WTC11 (cell line): ENCODE results near the gene HCFC2. TPM values are rescaled to one million over a fixed set of nuclear protein-coding genes. Genes with fewer than 3 reads are reported as not detected.

Source experiments
- ATAC-seq: fragments of 200-7000 bp; cut with Tn5 transposase; 2 replicates; pipeline ENCODE4 v1.10.0; 2021; ENCODE audit warnings: mild to moderate bottlenecking, moderate library complexity
- CTCF ChIA-PET: fragments of 300-600 bp; sonication (Branson Sonifier 250); formaldehyde crosslinking; loops from one replicate; lab custom pipeline; 2021; ENCODE audit warnings: antibody characterized with exemption; lab: Charles Lee
- POLR2A ChIA-PET: fragments of 350-600 bp; sonication (Branson Sonifier 250); formaldehyde crosslinking; loops from one replicate; lab custom pipeline; 2021; ENCODE audit warnings: antibody characterized with exemption; lab: Charles Lee
- DNase-seq: peaks from one replicate; pipeline ENCODE4 v3.0.0; 2021; ENCODE audit warnings: low spot score
- H3K27ac Mint-ChIP-seq: 2 replicates; pipeline ENCODE4 v1.8.0; 2021; ENCODE audit warnings: mixed read lengths
- H3K27me3 Mint-ChIP-seq: 2 replicates; pipeline ENCODE4 v1.8.0; 2021; ENCODE audit warnings: low read depth, mild to moderate bottlenecking, moderate library complexity, mixed read lengths
- H3K36me3 Mint-ChIP-seq: 2 replicates; pipeline ENCODE4 v1.8.0; 2021; ENCODE audit warnings: mixed read lengths
- H3K4me1 Mint-ChIP-seq: 2 replicates; pipeline ENCODE4 v1.8.0; 2022; ENCODE audit warnings: mixed read lengths
- H3K4me3 Mint-ChIP-seq: 2 replicates; pipeline ENCODE4 v1.8.0; 2021; ENCODE audit warnings: mild to moderate bottlenecking, moderate library complexity, mixed read lengths
- H3K9me3 Mint-ChIP-seq: 2 replicates; pipeline ENCODE4 v1.8.0; 2021; ENCODE audit warnings: mixed read lengths
- CBFB ChIP-seq: sonication (generic); formaldehyde crosslinking; IDR thresholded peaks from 2 replicates; pipeline ENCODE4 v1.8.1; 2022; ENCODE audit warnings: mild to moderate bottlenecking, low read depth, missing genetic modification reagents
- E2F1 ChIP-seq: sonication (generic); formaldehyde crosslinking; IDR thresholded peaks from 2 replicates; pipeline ENCODE4 v1.8.0; 2022; ENCODE audit warnings: mild to moderate bottlenecking, missing genetic modification reagents
- FOXK1 ChIP-seq: sonication (generic); formaldehyde crosslinking; IDR thresholded peaks from 2 replicates; pipeline ENCODE4 v1.8.0; 2022; ENCODE audit warnings: mild to moderate bottlenecking, moderate library complexity, missing genetic modification reagents
- GABPB1 ChIP-seq: sonication (generic); formaldehyde crosslinking; IDR thresholded peaks from 2 replicates; pipeline ENCODE4 v1.8.1; 2023; ENCODE audit warnings: mild to moderate bottlenecking, missing genetic modification reagents
- JAZF1 ChIP-seq: fragments of 250-450 bp; sonication (Bioruptor Pico); IDR thresholded peaks from 2 replicates; pipeline ENCODE4 v1.9.0; 2021; ENCODE audit warnings: moderate library complexity, mild to moderate bottlenecking, inconsistent platforms
- JUN ChIP-seq: sonication (generic); formaldehyde crosslinking; IDR thresholded peaks from 2 replicates; pipeline ENCODE4 v1.8.0; 2023; ENCODE audit warnings: mild to moderate bottlenecking, missing genetic modification reagents
- MLX ChIP-seq: sonication (generic); formaldehyde crosslinking; IDR thresholded peaks from 2 replicates; pipeline ENCODE4 v1.8.1; 2023; ENCODE audit warnings: mild to moderate bottlenecking, missing genetic modification reagents, moderate library complexity
- MXD4 ChIP-seq: fragments of 250-450 bp; sonication (Bioruptor Pico); IDR thresholded peaks from 2 replicates; pipeline ENCODE4 v1.8.0; 2021; ENCODE audit warnings: mild to moderate bottlenecking, moderate library complexity, borderline replicate concordance
- MYBL2 ChIP-seq: sonication (generic); formaldehyde crosslinking; IDR thresholded peaks from 2 replicates; pipeline ENCODE4 v1.8.1; 2023; ENCODE audit warnings: mild to moderate bottlenecking, moderate library complexity, missing genetic modification reagents
- NR2C2 ChIP-seq: sonication (generic); formaldehyde crosslinking; IDR thresholded peaks from 2 replicates; pipeline ENCODE4 v1.8.0; 2022; ENCODE audit warnings: mild to moderate bottlenecking, missing genetic modification reagents
- PREB ChIP-seq: sonication (generic); formaldehyde crosslinking; IDR thresholded peaks from 2 replicates; pipeline ENCODE4 v1.8.1; 2022; ENCODE audit warnings: mild to moderate bottlenecking, missing genetic modification reagents, moderate library complexity, borderline replicate concordance
- PRRX2 ChIP-seq: fragments of 250-450 bp; sonication (Bioruptor Pico); IDR thresholded peaks from 2 replicates; pipeline ENCODE4 v1.8.0; 2021; ENCODE audit warnings: mild to moderate bottlenecking
- STAT6 ChIP-seq: sonication (generic); formaldehyde crosslinking; conservative IDR thresholded peaks from 2 replicates; pipeline ENCODE4 v1.8.1; 2023; ENCODE audit warnings: mild to moderate bottlenecking, low read depth, missing genetic modification reagents, moderate library complexity
- TEAD1 ChIP-seq: sonication (generic); formaldehyde crosslinking; IDR thresholded peaks from 2 replicates; pipeline ENCODE4 v1.8.0; 2022; ENCODE audit warnings: mild to moderate bottlenecking, missing genetic modification reagents
- TP53 ChIP-seq: sonication (generic); formaldehyde crosslinking; IDR thresholded peaks from 2 replicates; pipeline ENCODE4 v1.8.1; 2023; ENCODE audit warnings: mild to moderate bottlenecking, missing genetic modification reagents
- ZNF121 ChIP-seq: sonication (generic); formaldehyde crosslinking; IDR thresholded peaks from 2 replicates; pipeline ENCODE4 v1.8.0; 2023; ENCODE audit warnings: missing genetic modification reagents
- ZNF138 ChIP-seq: sonication (generic); formaldehyde crosslinking; conservative IDR thresholded peaks from 2 replicates; pipeline ENCODE4 v1.8.1; 2022; ENCODE audit warnings: mild to moderate bottlenecking, moderate library complexity, missing genetic modification reagents
- ZNF423 ChIP-seq: fragments of 250-450 bp; sonication (Bioruptor Pico); IDR thresholded peaks from 2 replicates; pipeline ENCODE4 v2.1.2; 2022; ENCODE audit warnings: mild to moderate bottlenecking, moderate library complexity
- ZSCAN18 ChIP-seq: fragments of 250-450 bp; sonication (Bioruptor Pico); IDR thresholded peaks from 2 replicates; pipeline ENCODE4 v2.1.2; 2022; ENCODE audit warnings: mild to moderate bottlenecking, moderate library complexity
- total RNA-seq: library from RNA; stranded (reverse); gene quantifications from 3 replicates; pipeline ENCODE4 v1.2.3, GENCODE V29; 2021

HCFC2 gene
- total RNA-seq, 1 experiment from 2014 or later, result 1.6 TPM

GRCh38 chr12:104083769-104084475 is 19.6 kb downstream of the HCFC2 start:
- Mint-ChIP-seq H3K27me3 (no peaks in the 10 kb centered on the region; the same call in 1 of the 2 replicates), H3K4me3 (no peak overlapping the region), H3K27ac (no peak overlapping the region), H3K36me3 (no peaks in the 10 kb centered on the region), H3K9me3 (no peaks in the 10 kb centered on the region), H3K4me1 (no peaks in the 10 kb centered on the region)
- TF ChIP-seq ZNF138 (CRISPR knock-in tag) (no peak), ZNF423 (no peak), JUN (CRISPR knock-in tag) (no peak), MYBL2 (CRISPR knock-in tag) (no peak), NR2C2 (no peak), E2F1 (CRISPR knock-in tag) (no peak), ZSCAN18 (CRISPR knock-in tag) (no peak), ZNF121 (CRISPR knock-in tag) (no peak), GABPB1 (CRISPR knock-in tag) (no peak), STAT6 (CRISPR knock-in tag) (no peak), TP53 (CRISPR knock-in tag) (no peak), MLX (CRISPR knock-in tag) (no peak), FOXK1 (no peak), CBFB (CRISPR knock-in tag) (no peak), MXD4 (no peak)
- ATAC-seq (no peak), DNase-seq (no peak)
- ChIA-PET CTCF (interaction anchor here (1.4 kb wide), 1 partner anchor 26 kb away, joined by 4 read pairs; no protein-coding TSS in a partner anchor), POLR2A (interaction anchor here (0.6 kb wide), 1 partner anchor 38 kb away, joined by 4 read pairs; no protein-coding TSS in a partner anchor)

- no peaks in the 10 kb centered on the region for H3K36me3 Mint-ChIP-seq
- CTCF ChIA-PET, result interaction anchor here (0.8 kb wide), 1 partner anchor 19 kb away, joined by 3 read pairs; no protein-coding TSS in a partner anchor
- H3K27ac Mint-ChIP-seq, result peak overlapping the region; percentile 90
- H3K4me3 Mint-ChIP-seq, result no peak overlapping the region
- H3K4me1 Mint-ChIP-seq, result peaks cover 10% of the 10 kb centered on the region
- no peaks in the 10 kb centered on the region for H3K27me3 Mint-ChIP-seq
- no peaks in the 10 kb centered on the region for H3K9me3 Mint-ChIP-seq
- TF ChIP-seq TEAD1 (CRISPR knock-in tag) (no peak), PREB (no peak), CBFB (CRISPR knock-in tag) (no peak), GABPB1 (CRISPR knock-in tag) (no peak), JAZF1 (CRISPR knock-in tag) (no peak), PRRX2 (CRISPR knock-in tag) (no peak)
- POLR2A ChIA-PET, result interaction anchor here (1.2 kb wide), 1 partner anchor 47 kb away, joined by 3 read pairs; the partner anchor contains the start of gene NFYB
- DNase-seq (no peak), ATAC-seq (peak; percentile 76)
Observed at GRCh38 chr12:104090685-104091084, 26.4 kb downstream of the HCFC2 start.
